NCI-H69 (cell line): Measurements from ENCODE around the gene ARHGAP25.

Source experiments
- DNase-seq: peaks from one replicate; lab custom pipeline; 2025; lab: John Stamatoyannopoulos, UW

Gene ARHGAP25

GRCh38 chr2:68870215-68870614 lies 135.6 kb downstream of the ARHGAP25 start:
- peak; percentile 5 for DNase-seq

GRCh38 chr2:68871159-68871764 lies 136.7 kb downstream of the ARHGAP25 start, which contains the start of gene BMP10:
Gene BMP10 (minus strand): TSS chr2:68871397. CDS start chr2:68871358, 39 bp downstream.
- no peak for DNase-seq
